Sigmoid colon (tissue), 7 donors: Measurements from ENCODE around the gene EPN2. TPM values are rescaled to one million over a fixed set of nuclear protein-coding genes. Genes with fewer than 3 reads are reported as not detected.

Experiments used
- DNase-seq: peaks from one replicate; pipeline ENCODE4 v3.0.0-alpha.2; 2019
- H3K27ac ChIP-seq, 4 donors: fragments of 200-600 bp; sonication (generic); one replicate each; pipeline ENCODE4 v1.5.1; 2016 to 2019; ENCODE audit warnings: mild to moderate bottlenecking in 1 of 4
- H3K27me3 ChIP-seq, 3 donors: fragments of 200-600 bp; sonication (generic); one replicate each; pipeline ENCODE4 v1.5.1; 2019; ENCODE audit warnings: mild to moderate bottlenecking in 1 of 3
- H3K36me3 ChIP-seq, 4 donors: fragments of 200-600 bp; sonication (generic); one replicate each; pipeline ENCODE4 v1.5.1; 2016 to 2019
- H3K4me1 ChIP-seq, 4 donors: fragments of 200-600 bp; sonication (generic); one replicate each; pipeline ENCODE4 v1.5.1; 2017 to 2019
- H3K4me3 ChIP-seq, 4 donors: fragments of 200-600 bp; sonication (generic); one replicate each; pipeline ENCODE4 v1.5.1; 2017 to 2019; ENCODE audit warnings: mild to moderate bottlenecking in 2 of 4, moderate library complexity in 1 of 4
- H3K9me3 ChIP-seq, 4 donors: fragments of 200-600 bp in 3 of 4; sonication (generic) in 3 of 4; one replicate each; pipeline versions ENCODE4 v1.5.1 to v1.6.1; 2013 to 2019
- CTCF ChIP-seq, 4 experiments: fragments of 450-650 bp in 3 of 4; fragments of 200-600 bp in 1 of 4; IDR thresholded peaks; one replicate each; pipeline ENCODE4 v1.5.1; 2016 to 2019; ENCODE audit warnings: antibody characterized with exemption in 4 of 4, mild to moderate bottlenecking in 3 of 4, moderate library complexity in 2 of 4
- EP300 ChIP-seq, 4 donors: sonication (generic); formaldehyde crosslinking; IDR thresholded peaks; one replicate each; pipeline ENCODE4 v1.6.1; 2017; ENCODE audit warnings: antibody characterized with exemption in 4 of 4
- POLR2A ChIP-seq, 2 donors: fragments of 450-650 bp; IDR thresholded peaks; one replicate each; pipeline ENCODE4 v1.6.1; 2016; ENCODE audit warnings: antibody characterized with exemption in 2 of 2, mild to moderate bottlenecking in 2 of 2, moderate library complexity in 2 of 2
- POLR2AphosphoS5 ChIP-seq, 4 donors: sonication (generic); formaldehyde crosslinking; IDR thresholded peaks; one replicate each; pipeline ENCODE4 v1.6.1; 2017; ENCODE audit warnings: antibody characterized with exemption in 4 of 4
- WGBS, 2 donors: extraction: QIAGEN DNeasy Blood & Tissue Kit; methylation state at CpG; one replicate each; pipeline ENCODE4 v1.1.7; 2013; 5-methylcytosine and 5-hydroxymethylcytosine counted together
- intact Hi-C: fragments of 100-400 bp; cut with DNase I; formaldehyde crosslinking; loops from one replicate; pipeline ENCODE4 v1.15.1; 2023
- polyA plus RNA-seq, 3 donors: library from polyadenylated mRNA; stranded (reverse); fragments of 200-250 nt; gene quantifications; one replicate each; pipeline ENCODE4 v1.2.3, GENCODE V29; 2013
- total RNA-seq, 4 donors: library from RNA; depleted of rRNA; stranded (reverse); fragments of >200 nt; gene quantifications; one replicate each; pipeline ENCODE4 v1.1.0, GENCODE V29; 2016
- donor health status: healthy with polysubstance abuse.
- donor health status: Bipolar disorder and iron deficiency.
- donor health status: healthy.

EPN2 gene
- total and polyA plus RNA-seq, 7 donors, result 12.0 to 55.4 (median 31.7) TPM

GRCh38 chr17:19238167-19238505, 970 bp downstream of the EPN2 start:
- intact Hi-C loops, result no loop called here
- Histone ChIP-seq H3K4me3 (peak overlapping the region; percentile 77 to 97 (median 96)), H3K27me3 (no peaks in the 10 kb centered on the region), H3K9me3 (no peaks in the 10 kb centered on the region), H3K36me3 (no peaks in the 10 kb centered on the region), H3K27ac (peak overlapping the region; percentile 86 to 94 (median 92)), H3K4me1 (peaks cover 0 to 40% (median 27%) of the 10 kb centered on the region in 4 donors)
- peak; percentile 79 for DNase-seq
- no peak for TF ChIP-seq CTCF (IDR thresholded peaks at IDR 0.05)
- no peak for TF ChIP-seq EP300 (IDR thresholded peaks at IDR 0.05)
- no peak for TF ChIP-seq POLR2A (IDR thresholded peaks at IDR 0.05)
- TF ChIP-seq POLR2AphosphoS5 (IDR thresholded peaks at IDR 0.05), result peak in 2 of 4 donors; percentile 51 to 59
- 2 to 9% methylated on average over 21 of the region's 21 CpGs for WGBS, 2 donors

- intact Hi-C loops, result no loop called here
- no peaks in the 10 kb centered on the region for H3K27me3 ChIP-seq
- peaks cover 0 to 40% (median 37%) of the 10 kb centered on the region in 4 donors for H3K4me1 ChIP-seq
- H3K9me3 ChIP-seq, result no peaks in the 10 kb centered on the region
- H3K36me3 ChIP-seq, result no peaks in the 10 kb centered on the region
- H3K27ac ChIP-seq, result peak overlapping the region; percentile 86 to 94 (median 92)
- peak; percentile 75 for DNase-seq
- 79 to 80% methylated on average over 6 of the region's 6 CpGs for WGBS, 2 donors
- H3K4me3 ChIP-seq, result no peak overlapping the region
- no peak for TF ChIP-seq CTCF (IDR thresholded peaks at IDR 0.05)
- TF ChIP-seq EP300 (IDR thresholded peaks at IDR 0.05), result no peak
- TF ChIP-seq POLR2AphosphoS5 (IDR thresholded peaks at IDR 0.05), result no peak
- no peak for TF ChIP-seq POLR2A (IDR thresholded peaks at IDR 0.05)
Observed at GRCh38 chr17:19239544-19239943, 2.4 kb downstream of the EPN2 start.

- intact Hi-C loops, result no loop called here
- DNase-seq, result no peak
- Histone ChIP-seq H3K36me3 (no peaks in the 10 kb centered on the region), H3K9me3 (no peaks in the 10 kb centered on the region), H3K4me1 (peaks cover 0 to 54% (median 48%) of the 10 kb centered on the region in 4 donors), H3K27ac (peak overlapping the region in 2 of 4 donors; percentile 3 to 8), H3K4me3 (no peak overlapping the region), H3K27me3 (no peaks in the 10 kb centered on the region)
- 66 to 83% methylated on average over 2 of the region's 2 CpGs for WGBS, 2 donors
- no peak for TF ChIP-seq POLR2A (IDR thresholded peaks at IDR 0.05)
- TF ChIP-seq POLR2AphosphoS5 (IDR thresholded peaks at IDR 0.05), result no peak
Observed at GRCh38 chr17:19242323-19242722, 5.2 kb downstream of the EPN2 start.

GRCh38 chr17:19242926-19243325, 5.8 kb downstream of the EPN2 start:
- Histone ChIP-seq H3K27me3 (no peaks in the 10 kb centered on the region), H3K36me3 (no peaks in the 10 kb centered on the region), H3K27ac (peak overlapping the region in 1 of 4 donors; percentile 3), H3K9me3 (no peaks in the 10 kb centered on the region), H3K4me3 (no peak overlapping the region), H3K4me1 (peaks cover 0 to 60% (median 54%) of the 10 kb centered on the region in 4 donors)
- peak; percentile 34 for DNase-seq
- 91 to 97% methylated on average over 7 of the region's 7 CpGs for WGBS, 2 donors
- TF ChIP-seq CTCF (IDR thresholded peaks at IDR 0.05), result no peak
- TF ChIP-seq POLR2AphosphoS5 (IDR thresholded peaks at IDR 0.05), result no peak
- TF ChIP-seq POLR2A (IDR thresholded peaks at IDR 0.05), result no peak
- no peak for TF ChIP-seq EP300 (IDR thresholded peaks at IDR 0.05)
- intact Hi-C loops, result no loop called here

GRCh38 chr17:19243838-19244237, 6.7 kb downstream of the EPN2 start:
- Histone ChIP-seq H3K27ac (no peak overlapping the region), H3K9me3 (no peaks in the 10 kb centered on the region), H3K4me3 (no peak overlapping the region), H3K36me3 (no peaks in the 10 kb centered on the region), H3K4me1 (peaks cover 0 to 62% (median 57%) of the 10 kb centered on the region in 4 donors), H3K27me3 (no peaks in the 10 kb centered on the region)
- TF ChIP-seq POLR2A (IDR thresholded peaks at IDR 0.05) (no peak), POLR2AphosphoS5 (IDR thresholded peaks at IDR 0.05) (no peak), EP300 (IDR thresholded peaks at IDR 0.05) (no peak), CTCF (IDR thresholded peaks at IDR 0.05) (no peak)
- intact Hi-C loops, result no loop called here
- DNase-seq, result peak; percentile 41
- WGBS, 2 donors, result 98 to 99% methylated on average over 1 of the region's 1 CpG
